HG02973 (cell line): ENCODE results near the gene TUBE1.

Experiments
- ATAC-seq: cut with Tn5 transposase; IDR thresholded peaks from one replicate; pipeline ENCODE4 v1.9.1; 2021; ENCODE audit warnings: moderate library complexity; ENCODE audit not compliant: unreplicated experiment

Gene TUBE1

DNA sequence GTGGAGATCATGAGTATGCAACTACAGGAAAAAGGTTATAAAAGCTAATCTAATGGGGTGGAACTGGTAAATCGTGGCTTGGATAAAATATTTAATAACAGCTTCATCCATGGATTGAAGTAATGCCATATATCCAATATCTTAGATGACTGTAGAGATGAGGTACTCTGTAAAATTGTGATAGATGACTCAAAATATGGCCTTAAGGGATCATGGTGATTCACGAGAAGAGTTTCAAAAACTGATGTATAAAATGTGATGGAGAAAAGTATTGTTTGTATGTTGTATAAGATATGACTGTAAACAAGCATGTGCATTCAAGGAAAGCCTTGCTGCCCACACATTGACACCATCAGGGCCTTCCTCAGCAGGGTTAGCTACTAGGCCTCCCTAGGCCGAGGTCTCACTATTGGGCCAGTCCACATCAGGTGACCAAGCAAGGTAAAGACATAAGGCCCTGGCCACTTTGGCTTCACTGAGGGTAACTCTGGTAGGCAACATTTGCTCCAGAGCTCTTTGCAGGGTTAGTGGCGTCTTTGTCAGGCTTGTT is 51.1 kb downstream of the TUBE1 start:
- ATAC-seq, result no peak

DNA sequence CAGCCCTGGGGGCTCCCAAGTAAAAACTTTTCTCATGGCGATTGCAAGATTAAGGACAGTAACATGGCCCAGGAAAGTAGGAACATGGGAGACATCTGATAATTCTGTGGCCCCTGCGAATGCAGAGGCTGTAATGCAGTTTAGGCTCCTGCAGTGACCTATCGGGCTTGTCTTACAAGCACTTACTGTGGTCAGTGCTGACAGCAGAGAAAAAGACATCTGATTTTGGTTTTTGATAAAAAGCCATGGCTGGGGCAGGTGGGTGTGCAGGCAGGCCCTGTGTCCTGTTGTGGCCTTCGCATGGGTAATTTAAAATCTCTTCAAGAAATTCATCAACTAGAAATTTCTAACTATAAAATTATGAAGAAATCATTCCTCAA is 52.7 kb downstream of the TUBE1 start:
- ATAC-seq, result no peak

DNA sequence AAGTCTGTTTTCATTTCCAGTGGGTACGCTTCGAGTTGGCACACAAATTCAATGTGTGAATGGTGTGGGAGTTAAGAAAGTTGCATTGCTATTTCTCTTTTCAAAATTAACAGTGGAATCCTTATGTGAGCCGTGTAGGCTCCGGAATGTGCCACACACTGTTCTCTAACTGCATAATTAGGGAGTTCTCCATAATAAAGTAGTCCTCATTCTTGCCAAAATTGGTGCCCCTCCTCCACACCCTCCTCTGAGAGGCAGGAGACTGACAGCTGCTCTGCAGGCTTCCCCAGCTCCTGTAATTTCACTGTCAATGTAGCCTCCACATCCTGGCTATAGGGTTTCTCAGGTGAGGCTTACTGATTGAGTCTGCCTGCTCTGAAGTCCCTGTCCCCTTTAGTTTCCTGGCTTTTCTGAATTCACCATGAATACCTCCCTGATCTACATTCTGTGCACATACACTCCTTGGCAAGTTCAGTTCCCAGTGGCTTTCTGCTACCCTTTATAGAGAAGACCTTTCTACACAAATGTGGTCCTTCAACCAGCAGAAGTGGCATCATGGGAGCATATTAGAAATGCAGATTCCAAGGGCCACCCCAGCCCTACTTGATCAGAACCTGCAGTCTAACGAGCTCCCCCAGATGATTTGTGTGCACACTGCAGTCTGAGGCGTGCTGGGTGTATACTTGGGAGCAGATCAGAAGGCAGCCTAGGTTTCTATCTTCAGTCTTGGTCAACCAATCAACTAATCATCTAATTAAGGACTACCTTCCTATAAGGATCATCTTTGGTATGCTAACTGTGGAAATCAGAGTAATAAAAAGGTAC is 53.3 kb downstream of the TUBE1 start:
- no peak for ATAC-seq

DNA sequence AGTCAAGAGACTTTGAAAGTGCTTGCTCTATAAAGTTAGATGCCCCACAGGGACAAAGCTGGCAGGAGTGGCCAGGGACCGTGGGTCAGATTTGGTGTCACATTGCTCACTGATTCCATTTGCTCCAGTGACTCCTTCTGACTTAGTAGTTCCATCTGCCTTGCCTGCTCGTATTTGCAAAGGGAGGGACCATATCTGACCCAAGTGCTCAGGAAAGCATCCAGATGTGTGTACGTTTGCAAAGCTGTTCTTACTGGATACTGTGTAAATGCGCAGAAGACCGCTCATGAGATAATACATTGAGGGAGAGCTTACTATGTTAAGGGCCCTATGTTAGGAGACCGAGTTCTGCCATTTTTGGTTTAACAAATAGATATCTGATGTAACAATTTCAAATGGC is 54.6 kb downstream of the TUBE1 start:
- no peak for ATAC-seq

DNA sequence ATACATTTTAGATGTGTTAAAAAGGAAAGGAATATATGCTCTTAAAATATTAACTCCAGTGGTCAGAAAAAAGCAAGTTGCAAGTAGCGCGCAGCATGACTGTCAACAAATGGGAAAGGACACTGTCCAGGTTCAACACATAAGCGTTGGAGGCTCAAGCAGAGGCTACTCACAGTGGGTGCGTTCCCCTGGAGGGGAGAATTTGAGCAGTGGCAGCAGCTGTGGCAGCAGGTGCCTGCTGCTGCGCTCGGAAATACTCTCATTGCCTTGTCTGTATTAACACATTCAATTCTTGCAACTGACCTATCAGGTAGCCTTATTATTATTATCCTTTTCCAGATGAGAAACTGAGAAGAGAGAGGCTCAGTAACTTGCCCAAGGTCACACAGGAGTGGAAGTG is 55.3 kb downstream of the TUBE1 start:
- ATAC-seq, result no peak

DNA sequence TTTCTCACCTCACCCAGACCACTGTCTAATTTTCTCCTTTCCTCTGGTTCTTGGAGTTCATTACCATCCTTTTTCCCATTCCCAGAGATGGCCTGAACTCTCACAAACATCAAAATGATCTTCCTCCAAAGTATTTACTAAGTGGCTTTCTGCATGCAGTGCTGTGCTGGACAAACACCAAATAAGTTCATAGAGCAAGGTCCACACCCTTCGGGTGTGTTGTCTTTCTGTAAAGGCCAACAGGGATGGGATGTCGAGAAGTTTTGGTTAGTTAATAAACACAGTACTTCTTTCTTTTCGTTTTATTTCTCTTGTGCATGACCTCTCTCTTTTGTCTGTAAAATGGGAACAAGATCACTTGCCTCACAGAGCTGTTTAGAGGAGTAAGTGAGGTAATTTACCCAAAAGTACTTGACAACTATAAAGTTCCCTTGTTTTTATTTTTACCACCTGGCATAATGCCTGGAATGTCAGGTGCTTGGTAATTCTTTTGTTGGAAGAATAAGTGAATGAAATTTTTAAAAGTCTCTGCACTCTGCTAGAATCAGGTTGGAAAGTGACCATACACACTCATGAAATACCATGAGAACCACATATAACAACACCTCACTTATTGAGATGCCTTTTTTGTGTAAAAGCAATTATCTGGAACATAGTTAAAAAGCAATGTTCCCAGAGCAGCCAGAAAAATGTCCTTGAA is 56.2 kb downstream of the TUBE1 start:
- no peak for ATAC-seq

DNA sequence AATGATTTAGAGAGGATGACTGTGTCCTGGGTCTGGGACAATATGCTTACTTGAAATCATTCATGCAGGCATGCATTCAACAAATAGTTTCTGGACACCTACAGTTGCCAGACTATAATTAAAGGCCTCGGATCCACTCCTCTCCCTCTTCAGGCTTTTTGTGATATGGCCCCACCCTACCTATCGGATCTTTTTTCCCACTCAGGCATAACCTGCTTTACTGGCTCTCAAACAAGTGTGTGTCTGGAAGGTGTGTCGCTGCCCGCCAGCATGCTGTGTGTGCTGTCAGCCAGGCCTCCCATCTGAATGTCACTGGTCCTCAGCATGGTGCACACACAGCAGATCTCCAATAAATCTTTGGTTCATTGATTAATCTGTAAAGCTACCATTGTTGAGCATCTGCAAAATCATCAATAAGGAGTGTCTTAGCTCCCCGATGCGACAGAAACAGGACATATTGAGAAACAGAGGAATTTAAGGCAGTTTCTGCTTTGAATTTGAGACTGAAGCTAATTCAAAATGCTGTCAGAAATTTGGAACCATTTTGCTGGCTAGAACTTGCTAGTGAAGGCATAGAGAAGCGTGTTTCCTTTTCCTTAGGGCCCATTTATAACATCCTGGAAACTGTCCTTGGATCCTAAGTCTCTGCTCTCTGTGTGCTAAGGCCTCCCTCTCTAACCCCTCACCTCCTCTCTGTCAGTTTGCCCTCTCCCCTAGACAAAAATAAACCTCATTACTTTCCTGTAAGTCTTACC is 56.9 kb downstream of the TUBE1 start:
- ATAC-seq, result no peak

DNA sequence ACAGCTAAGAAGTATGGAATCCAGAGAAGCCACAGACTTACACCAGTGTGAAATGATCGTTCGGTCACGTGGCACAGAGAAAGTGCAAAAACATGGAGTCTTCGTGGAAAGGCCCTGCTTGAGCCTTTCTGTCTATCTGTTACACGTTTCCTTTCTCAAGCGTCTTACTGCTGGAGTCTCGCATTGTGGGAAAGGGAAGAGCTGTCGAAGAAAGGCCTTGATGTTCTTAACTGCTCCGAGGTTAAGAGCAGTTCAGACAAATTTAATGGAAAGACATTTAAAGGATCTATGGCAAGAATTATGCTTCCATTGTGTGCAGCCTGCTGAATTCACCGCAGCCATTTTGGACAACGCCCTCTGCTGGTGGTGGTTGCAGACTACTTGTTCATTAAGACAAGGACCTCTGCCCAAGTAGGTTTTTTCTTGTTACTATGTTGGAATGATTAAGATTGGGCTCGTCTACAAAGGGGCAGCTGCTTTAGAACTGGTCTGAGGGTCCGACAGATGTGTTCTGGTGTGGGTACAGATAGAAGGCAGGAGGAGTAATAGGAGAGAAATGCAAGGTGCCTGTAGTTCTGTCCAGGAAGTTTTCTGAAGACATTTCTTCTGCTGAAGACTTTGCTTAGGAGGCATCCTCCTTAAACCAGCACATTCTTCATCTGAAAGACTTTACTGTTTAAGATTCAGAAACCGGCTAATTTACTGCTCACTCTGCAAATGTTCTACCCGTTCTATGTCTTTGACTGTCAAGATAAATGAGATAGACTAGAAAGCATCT is 58.0 kb downstream of the TUBE1 start:
- ATAC-seq, result no peak

DNA sequence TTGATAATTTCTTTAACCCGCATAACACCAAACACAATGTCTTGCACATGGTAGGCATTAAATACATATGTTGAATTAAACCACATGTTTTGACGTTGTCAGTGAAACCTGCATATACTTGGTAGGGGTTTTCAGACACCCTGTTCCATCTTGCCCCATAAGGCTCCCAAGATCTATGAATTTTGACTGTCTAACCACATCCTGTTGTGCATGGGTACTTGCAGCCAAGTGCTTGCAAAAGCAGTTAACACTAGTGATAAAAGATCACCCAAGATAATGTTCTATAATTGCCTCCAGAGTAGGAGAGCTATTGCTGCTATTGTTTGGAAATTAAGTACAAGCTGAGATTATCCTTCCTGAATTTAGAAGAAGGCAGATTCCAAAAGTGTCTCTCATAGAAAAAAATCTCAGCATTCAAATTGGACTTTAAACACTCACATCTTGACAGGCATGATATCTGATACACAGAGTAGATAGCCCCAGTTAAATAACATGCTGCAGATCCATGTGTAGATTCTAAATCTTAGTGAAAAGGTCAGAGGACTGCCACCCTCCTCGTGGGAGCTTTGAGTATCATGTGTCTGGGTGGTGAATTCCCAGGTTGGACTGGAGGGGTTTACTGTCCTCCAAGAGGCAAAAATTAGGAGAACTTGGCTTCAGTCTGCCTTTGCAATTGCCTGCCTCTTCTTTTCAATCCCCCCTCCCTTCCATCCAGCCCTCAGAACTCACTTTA is 59.2 kb downstream of the TUBE1 start:
- ATAC-seq, result no peak

DNA sequence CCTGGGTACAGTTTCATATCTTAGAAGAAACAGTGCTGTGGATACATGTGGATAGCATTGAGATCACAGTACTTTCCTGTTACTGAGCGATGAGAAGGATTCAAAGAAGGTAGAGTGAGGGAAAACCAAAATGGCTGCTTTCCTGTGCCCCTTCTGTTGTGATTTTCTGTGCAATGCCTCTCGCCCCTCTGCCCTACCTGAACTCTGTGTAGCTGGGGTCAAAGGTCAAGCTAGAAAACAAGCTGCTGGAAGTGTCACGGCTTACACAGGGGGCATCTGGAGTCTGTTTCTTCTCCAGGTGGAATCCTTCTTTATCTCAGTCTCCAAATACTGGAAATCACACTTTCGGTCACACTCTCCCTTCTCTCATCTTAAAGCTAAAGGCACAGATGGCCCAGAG is 60.3 kb downstream of the TUBE1 start:
- no peak for ATAC-seq

DNA sequence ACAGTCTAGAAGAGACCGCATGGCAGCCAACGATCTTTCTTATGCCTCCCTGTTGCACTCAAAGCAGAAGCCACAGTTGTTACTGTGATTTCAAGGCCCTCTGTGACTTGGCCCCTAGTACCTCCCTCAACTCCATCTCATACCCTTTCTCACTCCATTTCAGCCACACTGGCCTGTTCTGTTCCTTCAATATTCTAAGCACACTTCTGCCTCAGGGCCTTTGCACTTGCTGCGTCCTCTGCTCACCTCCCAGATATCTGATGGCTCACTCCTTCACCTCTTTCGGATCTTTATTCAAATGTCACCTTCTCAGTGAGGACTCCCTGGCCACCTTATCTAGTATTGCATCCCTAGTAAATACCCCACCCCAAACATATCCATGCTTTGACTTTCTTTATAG is 62.8 kb downstream of the TUBE1 start:
- no peak for ATAC-seq

DNA sequence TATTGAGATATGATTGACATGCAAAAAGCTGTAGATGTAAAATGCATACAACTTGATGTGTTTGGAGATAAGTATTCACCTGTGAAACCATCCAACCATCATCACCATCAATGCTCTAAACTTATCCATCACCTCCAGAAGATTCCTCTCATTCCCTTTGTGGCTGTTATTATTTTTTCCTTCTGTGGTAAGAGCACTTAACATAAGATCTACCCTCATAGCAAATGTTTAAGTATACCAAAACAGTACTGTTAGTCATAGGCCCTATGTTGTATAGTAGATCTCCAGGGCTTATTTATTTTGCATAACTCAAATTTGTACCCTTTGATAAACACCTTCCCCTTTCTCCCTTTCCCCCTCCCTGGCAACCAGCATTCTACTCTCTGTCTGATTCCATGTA is 64.5 kb downstream of the TUBE1 start:
- ATAC-seq, result no peak

DNA sequence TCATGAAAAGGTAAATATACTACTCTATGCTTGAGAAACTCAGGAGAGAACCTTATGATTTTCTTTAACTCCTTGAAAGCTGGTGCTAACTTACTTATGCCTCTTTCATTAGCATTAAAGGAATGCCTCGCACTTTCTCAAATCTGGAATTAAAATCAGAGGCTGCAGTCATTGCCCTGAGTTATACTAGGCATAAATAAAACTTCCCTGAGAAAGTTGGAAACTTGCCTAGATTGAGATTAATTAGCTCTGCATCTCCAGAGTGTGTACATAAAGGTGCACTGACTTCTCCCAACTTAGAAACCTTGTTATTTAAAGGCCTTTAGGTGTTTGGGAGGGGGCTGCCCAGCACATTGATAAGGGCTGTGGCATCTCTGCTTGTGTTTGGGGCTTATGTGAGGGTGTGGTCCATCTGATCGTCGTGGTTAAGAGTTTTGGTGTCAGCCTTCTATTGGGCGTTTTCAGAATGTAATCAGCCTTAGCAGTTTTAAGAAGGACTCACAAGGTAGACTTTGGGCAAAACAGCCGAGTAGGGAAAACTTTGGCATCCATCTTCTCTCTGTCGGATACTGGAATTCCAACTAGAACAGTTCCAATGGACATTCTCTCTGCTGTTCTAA is 65.5 kb downstream of the TUBE1 start:
- ATAC-seq, result no peak
